Fibroblast of skin of abdomen (primary cell): Measurements from ENCODE around the gene CLOCK.

Experiments used
- DNase-seq: peaks from one replicate; pipeline ENCODE4 v3.0.0-alpha.2; 2013

CLOCK gene

GRCh38 chr4:55469979-55470378 lies 76.7 kb downstream of the CLOCK start:
- no peak for DNase-seq

DNA sequence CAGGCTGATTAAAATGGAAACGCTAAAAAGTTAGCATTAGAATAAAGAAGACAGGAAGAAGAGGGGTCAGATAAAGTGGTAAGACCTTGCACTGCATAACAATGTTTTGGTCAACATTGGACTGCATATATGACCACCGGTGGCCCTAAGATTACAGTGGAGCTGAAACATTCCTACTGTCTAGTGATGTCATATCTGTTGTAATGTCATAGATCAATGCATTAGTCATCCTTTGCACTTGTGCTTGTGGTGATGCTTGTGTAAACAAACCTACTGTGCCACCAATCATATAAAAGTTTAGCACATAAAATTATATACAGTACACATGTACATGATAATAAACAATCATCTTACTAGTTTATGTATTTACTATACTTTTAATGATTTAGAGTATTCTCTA lies 78.0 kb downstream of the CLOCK start:
- peak; percentile 43 for DNase-seq

GRCh38 chr4:55466001-55466400 lies 80.7 kb downstream of the CLOCK start:
- no peak for DNase-seq

- peak; percentile 16 for DNase-seq
These were observed 88.1 kb downstream of the CLOCK start for GRCh38 chr4:55458611-55459010.

DNA sequence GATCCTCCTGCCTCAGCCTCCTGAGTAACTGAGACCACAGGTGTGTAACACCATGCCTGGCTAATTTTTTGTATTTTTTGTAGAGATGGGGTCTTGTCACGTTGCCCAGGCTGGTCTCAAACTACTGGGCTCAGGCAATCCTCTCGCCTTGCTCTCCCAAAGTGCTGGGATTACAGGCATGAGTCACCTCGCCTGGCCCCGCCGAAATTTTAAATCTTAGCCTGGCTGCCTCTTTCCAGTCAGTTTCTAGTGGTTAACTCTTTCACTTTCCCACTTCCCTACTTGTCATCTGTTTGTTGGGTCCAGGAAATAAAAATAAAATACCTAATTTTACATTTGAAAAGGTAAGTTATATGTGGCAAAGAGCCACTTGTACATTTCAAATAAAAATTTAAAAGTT lies 88.5 kb downstream of the CLOCK start:
- peak; percentile 26 for DNase-seq

DNA sequence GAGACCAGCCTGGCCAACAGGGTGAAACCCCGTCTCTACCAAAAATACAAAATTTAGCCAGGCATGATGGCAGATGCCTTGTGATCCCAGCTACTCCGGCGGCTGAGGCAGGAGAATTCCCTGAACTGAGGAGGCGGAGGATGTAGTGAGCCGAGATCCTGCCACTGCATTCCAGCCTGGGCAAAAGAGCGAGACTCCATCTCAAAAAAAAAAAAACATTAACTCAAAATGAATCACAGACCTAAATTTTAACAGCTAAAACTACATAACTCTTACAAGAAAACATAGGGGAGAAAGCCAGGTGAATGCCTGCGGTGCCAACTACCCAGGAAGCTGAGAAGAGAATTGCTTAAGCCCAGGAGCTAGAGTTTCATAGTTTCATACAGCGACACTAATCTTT lies 96.1 kb downstream of the CLOCK start:
- no peak for DNase-seq

DNA sequence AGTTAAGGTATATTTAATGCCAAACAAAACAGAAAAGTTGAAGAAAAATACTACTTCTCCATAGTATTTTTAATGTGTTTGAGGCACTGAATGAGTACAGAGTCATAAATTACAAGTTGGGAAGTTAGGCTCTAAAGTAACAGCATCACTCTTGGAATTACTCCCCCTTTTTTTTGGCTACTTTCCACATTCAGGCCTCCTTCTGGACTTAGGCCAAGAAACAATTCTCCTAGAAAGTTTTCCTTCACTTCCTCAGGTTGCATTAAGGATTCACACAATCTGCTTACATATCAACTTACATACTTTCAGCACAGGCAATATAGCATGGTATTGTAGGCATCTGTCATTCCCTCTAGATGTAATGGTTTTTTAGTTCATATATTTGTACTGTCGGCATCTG lies 98.9 kb downstream of the CLOCK start:
- DNase-seq, result peak; percentile 64

DNA sequence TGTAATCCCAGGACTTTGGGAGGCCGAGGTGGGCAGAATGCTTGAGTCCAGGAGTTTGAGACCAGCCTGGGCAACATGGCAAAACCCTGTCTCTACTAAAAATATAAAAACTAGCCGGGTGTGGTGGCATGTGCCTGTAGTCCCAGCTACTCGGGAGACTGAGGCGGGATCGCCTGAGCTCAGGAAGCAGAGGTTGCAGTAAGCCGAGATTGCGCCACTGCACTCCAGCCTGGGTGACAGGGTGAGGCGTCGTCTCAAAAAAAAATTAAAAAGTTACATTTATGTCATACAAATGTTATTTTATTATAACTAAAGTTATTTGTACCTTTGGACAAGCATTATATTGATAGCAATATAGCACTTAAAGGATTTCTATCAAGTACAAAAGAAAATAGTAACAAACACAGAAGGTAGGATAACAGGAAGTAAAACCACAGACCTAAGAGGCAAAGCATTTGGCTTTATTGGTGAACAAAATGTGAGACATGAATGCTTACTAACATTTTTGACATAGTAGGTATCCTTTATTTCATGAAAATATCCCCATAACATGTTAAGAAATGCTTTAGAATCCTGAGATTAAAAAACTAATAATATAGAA lies 99.5 kb downstream of the CLOCK start:
- no peak for DNase-seq

GRCh38 chr4:55446578-55446922 lies 100.2 kb downstream of the CLOCK start:
- peak; percentile 46 for DNase-seq

DNA sequence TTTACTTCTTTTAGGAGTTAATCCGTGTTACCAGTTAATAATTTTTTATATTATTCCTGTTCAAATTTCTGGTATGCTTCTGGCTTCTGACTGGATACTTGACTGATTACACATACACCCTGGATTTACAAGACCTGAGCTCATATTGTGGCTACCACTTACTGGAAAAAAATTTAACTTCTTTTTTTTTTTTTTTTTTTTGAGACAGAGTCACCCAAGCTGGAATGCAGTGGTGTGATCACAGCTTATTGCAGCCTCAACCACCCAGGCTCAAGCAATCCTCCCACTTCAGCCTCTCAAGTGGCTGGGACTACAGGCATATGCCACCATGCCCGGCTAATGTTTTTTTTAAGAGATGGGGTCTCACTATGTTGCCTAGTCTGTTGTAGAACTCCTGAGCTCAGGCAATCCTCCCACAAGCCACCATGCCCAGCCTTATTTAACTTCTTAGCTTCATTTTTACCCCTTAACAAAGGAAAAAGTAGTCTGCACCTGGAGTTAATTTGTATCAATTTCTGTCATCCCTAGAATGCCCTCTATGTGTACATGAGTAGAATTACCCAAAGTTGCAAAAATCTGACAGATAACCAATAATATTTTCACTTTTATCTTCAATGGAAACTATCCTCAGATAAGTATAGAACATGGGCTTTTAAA lies 100.7 kb downstream of the CLOCK start:
- DNase-seq, result peak; percentile 88

- peak; percentile 54 for DNase-seq
These were observed 101.9 kb downstream of the CLOCK start for GRCh38 chr4:55444827-55445226.

- DNase-seq, result peak; percentile 24
These were observed 104.2 kb downstream of the CLOCK start for GRCh38 chr4:55442541-55442940.

DNA sequence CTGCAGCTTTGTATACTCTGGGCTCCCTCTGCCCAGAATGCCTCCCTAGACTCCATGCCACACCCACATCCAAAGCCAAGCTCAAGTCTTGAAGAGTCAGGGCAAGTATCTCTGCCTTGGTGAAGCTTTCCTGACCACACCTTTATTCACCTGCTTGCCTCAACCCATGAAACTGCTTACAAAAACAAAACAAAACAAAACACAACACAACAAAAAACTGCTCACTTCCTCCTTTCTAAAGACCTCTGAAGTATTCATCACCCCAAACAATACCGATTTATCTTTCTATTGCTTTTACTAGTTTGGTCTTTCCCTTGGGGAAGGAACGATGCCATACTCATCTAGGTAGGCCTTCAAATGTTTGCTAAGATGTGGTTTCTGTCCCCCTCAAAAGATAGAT lies 105.9 kb downstream of the CLOCK start:
- DNase-seq, result no peak

- DNase-seq, result no peak
These were observed 107.7 kb downstream of the CLOCK start for GRCh38 chr4:55439023-55439422.

DNA sequence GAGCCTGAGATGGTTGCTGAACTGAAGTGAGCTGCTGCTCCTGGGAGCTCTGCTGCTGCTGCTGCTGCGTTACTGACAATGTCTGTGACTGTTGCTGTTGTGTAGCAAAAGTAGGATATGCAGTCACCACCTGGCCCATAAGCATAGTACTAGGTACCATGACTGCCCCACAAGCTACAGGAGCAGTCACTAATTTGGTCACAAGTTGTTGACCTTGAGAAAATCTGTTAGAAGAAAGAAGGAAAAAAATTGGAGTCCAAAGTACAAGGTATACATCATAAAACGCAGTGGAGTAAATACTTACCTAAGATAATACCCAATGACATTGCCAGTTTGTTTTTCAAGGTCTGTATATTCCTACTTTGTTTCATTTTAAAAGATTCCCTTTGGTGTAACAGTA lies 108.4 kb downstream of the CLOCK start:
- DNase-seq, result no peak

DNA sequence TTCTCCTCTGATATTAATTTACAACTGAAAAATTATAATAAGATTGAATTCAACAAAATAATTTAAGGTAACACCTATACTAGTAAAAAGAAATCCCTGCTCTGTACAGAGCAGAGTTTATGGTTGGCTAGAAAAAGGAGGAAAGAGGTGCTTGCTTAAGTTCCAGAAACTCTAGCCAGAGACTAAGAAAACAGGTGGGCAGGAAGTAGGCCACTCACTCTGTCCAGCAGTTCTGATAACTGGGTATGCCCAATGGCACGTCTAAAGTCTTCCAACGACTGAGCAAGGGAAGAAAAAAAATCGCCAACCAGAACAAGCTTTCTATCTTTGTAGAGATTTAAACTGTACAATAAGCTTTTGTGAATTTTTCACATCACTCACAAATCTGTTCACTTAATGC lies 108.9 kb downstream of the CLOCK start:
- no peak for DNase-seq

DNA sequence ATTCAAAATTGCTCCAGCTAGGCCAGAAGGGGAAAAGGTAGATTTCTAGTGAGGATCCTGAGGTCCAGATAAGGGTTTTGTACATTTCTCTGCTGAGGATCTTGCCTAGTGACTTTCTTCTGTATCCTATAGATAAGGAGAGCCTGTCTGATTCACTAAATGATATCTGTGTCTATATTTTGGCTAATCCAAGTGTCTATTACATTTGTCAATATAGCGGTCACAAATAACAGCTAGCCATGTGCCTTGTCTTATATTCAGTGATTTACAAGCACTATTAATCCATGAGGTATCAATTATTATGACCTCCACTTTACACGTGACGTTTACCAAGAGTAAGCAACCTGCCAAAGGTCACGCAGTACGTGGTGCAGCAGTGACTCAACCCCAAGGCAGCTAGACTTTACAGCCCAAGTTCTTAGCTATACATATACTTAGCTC lies 109.3 kb downstream of the CLOCK start:
- peak; percentile 38 for DNase-seq

DNA sequence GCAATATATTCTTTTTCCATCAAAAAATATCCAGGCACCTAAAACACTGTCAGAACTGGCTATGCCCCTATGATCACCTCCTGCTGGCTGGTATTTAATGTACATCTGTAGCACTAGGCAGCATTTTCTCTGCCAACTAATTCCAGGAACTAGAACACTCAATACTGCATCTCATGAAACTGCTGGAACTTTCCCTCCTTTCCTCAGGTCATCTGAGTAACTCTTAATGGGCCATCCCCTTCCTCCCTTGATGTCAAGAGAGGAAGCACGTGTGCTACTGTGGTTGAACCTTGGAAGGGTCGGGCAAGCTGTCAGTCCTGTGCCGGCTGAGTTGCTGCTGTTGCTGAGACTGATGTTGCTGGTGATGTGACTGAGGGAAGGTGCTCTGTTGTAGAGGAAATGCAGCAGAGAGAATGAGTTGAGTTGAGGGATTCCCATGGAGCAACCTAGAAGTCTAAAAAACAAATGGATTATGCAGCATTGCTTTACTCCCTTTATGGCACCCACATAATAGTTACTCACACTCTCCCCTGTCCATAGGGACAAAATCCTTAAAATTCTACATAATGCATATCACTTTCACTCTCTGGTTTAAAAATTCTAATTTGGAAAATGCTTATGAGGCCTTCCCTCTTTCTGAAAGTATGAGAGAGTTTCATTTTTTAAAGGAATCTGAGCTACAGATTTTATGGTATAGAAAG lies 111.4 kb downstream of the CLOCK start:
- DNase-seq, result peak; percentile 19

GRCh38 chr4:55431710-55432336 lies 114.9 kb downstream of the CLOCK start:
- DNase-seq, result no peak

- DNase-seq, result peak; percentile 35
These were observed 121.9 kb downstream of the CLOCK start for GRCh38 chr4:55424791-55425190.

DNA sequence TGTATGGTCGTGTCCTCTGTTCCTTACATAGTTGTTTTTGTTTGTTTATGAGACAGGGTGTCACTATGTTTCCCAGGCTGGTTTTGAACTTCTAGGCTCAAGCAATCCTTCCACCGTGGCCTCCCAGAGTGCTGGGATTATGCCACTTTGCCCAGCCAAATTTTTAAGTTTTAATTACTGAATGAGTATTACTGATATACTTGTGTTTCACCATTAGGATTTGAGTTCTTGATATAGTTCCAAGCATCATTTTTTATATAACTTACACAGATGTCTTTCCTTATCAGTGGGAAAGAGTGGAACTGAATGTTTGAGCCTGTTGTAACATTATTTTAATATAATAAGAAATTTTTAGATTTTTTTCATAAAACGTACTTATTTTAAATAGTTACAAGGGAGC lies 130.5 kb downstream of the CLOCK start:
- no peak for DNase-seq

- peak; percentile 16 for DNase-seq
These were observed 135.1 kb downstream of the CLOCK start for GRCh38 chr4:55411621-55412020.

DNA sequence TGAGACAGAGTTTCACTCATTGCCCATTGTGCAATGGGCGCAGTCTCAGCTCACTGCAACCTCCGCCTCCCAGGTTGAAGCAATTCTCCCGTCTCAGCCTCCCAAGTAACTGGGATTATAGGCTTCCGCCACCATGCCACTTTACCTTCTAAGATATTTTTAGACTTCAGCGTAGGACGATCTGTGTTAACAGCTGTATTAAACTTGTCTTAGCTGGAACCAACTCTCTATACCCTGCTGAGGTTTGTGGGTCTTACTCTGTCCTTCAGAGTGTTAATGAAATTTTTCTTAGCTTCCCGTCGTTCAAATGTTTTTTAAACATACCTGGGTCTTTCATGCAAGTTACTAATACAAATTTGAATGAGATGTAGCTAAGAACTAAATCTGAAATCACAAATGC lies 136.3 kb downstream of the CLOCK start:
- DNase-seq, result no peak
